ENCODE measurements around the gene MYPOP.

DNA sequence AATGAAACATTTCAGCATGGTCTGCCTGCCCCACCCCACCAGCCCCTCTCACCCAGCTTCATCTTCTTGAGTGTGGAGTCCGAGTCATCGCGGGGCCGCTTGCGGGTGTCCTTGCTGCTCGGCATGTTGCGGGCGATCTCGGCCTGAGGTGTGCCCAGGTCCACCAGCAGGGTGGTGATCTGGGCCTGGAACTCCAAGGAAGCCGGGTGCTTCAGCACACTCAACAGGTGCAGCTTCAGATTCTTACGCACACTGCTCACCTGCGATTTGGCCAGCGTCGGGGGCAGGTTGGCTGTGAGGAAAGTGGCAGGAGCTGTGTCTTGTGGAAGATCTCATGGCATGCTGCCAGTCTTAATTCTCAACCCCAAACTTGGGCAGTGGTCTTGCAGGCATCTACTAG is 60.2 kb downstream of the MYPOP start:
- TF ChIP-seq, protein P1, sequence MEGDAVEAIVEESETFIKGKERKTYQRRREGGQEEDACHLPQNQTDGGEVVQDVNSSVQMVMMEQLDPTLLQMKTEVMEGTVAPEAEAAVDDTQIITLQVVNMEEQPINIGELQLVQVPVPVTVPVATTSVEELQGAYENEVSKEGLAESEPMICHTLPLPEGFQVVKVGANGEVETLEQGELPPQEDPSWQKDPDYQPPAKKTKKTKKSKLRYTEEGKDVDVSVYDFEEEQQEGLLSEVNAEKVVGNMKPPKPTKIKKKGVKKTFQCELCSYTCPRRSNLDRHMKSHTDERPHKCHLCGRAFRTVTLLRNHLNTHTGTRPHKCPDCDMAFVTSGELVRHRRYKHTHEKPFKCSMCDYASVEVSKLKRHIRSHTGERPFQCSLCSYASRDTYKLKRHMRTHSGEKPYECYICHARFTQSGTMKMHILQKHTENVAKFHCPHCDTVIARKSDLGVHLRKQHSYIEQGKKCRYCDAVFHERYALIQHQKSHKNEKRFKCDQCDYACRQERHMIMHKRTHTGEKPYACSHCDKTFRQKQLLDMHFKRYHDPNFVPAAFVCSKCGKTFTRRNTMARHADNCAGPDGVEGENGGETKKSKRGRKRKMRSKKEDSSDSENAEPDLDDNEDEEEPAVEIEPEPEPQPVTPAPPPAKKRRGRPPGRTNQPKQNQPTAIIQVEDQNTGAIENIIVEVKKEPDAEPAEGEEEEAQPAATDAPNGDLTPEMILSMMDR (IDR thresholded peaks at IDR 0.05), result no peak
- TF ChIP-seq POLR2A (IDR thresholded peaks at IDR 0.05; ENCODE audit: low read depth), result no peak
- TF ChIP-seq POLR2AphosphoS5 (IDR thresholded peaks at IDR 0.05), result no peak
- TF ChIP-seq EP300 (IDR thresholded peaks at IDR 0.05), result no peak
